ENCODE results near the gene ITFG1. TPM values are rescaled to one million over a fixed set of nuclear protein-coding genes. Genes with fewer than 3 reads are reported as not detected.

The ITFG1 gene
- total RNA-seq, 1 donor from 2014 or later: 50.0 TPM

GRCh38 chr16:47499700-47500264 lies 38.9 kb upstream of the ITFG1 start:
- Histone ChIP-seq H3K36me3 (peaks cover 75% of the 10 kb centered on the region), H3K9me3 (no peaks in the 10 kb centered on the region), H3K4me1 (peaks cover 8% of the 10 kb centered on the region), H3K27ac (no peak overlapping the region), H3K27me3 (ENCODE audit: low read depth) (no peaks in the 10 kb centered on the region), H3K4me3 (no peak overlapping the region)
- TF ChIP-seq CTCF (IDR thresholded peaks at IDR 0.05): no peak
- intact Hi-C loops (cut with DNase I): no loop called here
- ATAC-seq (no peak), DNase-seq (no peak)

GRCh38 chr16:47499080-47499699 lies 38.3 kb upstream of the ITFG1 start:
- DNase-seq (no peak), ATAC-seq (no peak)
- H3K36me3 ChIP-seq: peaks cover 69% of the 10 kb centered on the region
- no peak overlapping the region for H3K4me3 ChIP-seq
- peaks cover 8% of the 10 kb centered on the region for H3K4me1 ChIP-seq
- no peak for TF ChIP-seq CTCF (IDR thresholded peaks at IDR 0.05)
- no peaks in the 10 kb centered on the region for H3K27me3 ChIP-seq (ENCODE audit: low read depth)
- no peaks in the 10 kb centered on the region for H3K9me3 ChIP-seq
- H3K27ac ChIP-seq: no peak overlapping the region
- intact Hi-C loops (cut with DNase I): no loop called here

GRCh38 chr16:47493381-47494337 lies 32.8 kb upstream of the ITFG1 start:
- Histone ChIP-seq H3K27ac (peak overlapping the region; percentile 63), H3K9me3 (peaks cover 24% of the 10 kb centered on the region), H3K4me3 (peak overlapping the region; percentile 15), H3K36me3 (peaks cover 14% of the 10 kb centered on the region), H3K4me1 (peaks cover 26% of the 10 kb centered on the region), H3K27me3 (ENCODE audit: low read depth) (no peaks in the 10 kb centered on the region)
- intact Hi-C loops (cut with DNase I): no loop called here
- DNase-seq (no peak), ATAC-seq (no peak)
- TF ChIP-seq CTCF (IDR thresholded peaks at IDR 0.05): no peak

DNA sequence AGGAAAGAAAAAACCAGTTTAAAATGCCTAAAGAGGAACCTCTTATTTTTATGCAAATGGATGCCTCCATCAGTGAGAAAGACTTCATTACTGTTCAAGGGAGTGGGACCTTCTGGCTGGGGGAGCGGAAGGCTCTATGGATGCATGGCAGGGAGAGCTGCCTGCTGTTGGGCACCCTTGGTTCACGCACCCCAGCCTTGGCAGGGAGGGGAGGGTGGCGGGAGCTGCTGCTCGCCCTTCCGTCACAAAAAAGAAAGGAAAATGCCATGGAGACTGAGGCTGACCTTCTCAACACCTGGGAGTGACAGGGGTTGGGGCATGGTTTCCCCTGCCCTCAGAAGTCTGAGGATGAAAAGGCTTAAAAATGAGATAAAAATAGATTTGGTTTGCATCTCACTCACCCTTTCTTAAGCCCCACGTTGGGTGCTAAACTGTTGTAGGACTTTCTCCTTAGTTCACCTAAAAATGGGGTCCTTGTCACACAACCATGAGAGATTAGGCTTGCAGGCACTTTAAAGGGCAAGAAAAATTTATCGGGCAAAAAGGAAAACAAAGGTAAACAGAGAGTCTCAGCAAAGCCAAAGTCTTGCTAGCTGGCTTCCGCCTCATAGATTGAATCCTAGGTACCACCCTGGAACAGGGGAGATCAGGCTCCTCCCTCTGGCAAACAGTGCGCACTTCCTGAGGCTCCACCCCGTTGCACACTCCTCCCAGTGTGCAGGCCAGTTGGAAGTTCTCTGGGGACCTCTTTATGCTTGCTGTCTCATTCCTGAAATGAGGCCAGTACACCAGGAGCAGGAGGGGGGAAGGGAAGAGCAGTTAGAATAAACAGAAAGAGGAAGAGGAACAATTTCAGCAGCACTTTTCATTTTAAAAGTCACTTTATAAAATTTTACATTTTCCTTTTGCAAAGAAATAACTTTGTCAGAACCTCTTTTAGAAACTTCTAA lies 31.8 kb upstream of the ITFG1 start:
- peak; percentile 70 for DNase-seq
- ATAC-seq: peak; percentile 89 to 96
- H3K4me3 ChIP-seq: peak overlapping the region; percentile 15
- intact Hi-C loops (cut with DNase I): no loop called here
- no peak for TF ChIP-seq CTCF (IDR thresholded peaks at IDR 0.05)
- H3K4me1 ChIP-seq: peaks cover 26% of the 10 kb centered on the region
- H3K9me3 ChIP-seq: peaks cover 24% of the 10 kb centered on the region
- peak overlapping the region; percentile 63 for H3K27ac ChIP-seq
- H3K27me3 ChIP-seq (ENCODE audit: low read depth): no peaks in the 10 kb centered on the region
- peaks cover 4% of the 10 kb centered on the region for H3K36me3 ChIP-seq

DNA sequence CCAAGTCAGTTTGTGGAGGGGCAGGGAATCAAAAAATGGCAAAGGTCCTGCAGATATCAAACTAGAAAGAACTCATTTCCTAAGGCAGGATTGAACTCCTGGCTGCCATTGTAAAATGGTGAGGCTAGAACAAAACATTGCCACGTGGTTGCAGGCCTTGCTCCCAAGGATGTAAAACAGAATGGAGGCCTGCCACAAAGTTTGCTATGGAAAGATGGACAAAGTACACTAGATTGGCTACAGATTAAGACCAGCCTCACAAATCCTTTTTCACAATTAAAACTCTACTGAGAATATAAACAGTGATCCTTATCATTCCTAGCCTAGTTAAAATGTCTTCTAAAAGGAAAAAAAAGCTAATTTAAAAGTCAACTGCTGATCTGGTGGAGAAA lies 31.2 kb upstream of the ITFG1 start:
- peak overlapping the region; percentile 63 for H3K27ac ChIP-seq
- peaks cover 26% of the 10 kb centered on the region for H3K4me1 ChIP-seq
- no peak for TF ChIP-seq CTCF (IDR thresholded peaks at IDR 0.05)
- H3K36me3 ChIP-seq: no peaks in the 10 kb centered on the region
- H3K4me3 ChIP-seq: no peak overlapping the region
- ATAC-seq (no peak), DNase-seq (no peak)
- H3K9me3 ChIP-seq: peaks cover 24% of the 10 kb centered on the region
- H3K27me3 ChIP-seq (ENCODE audit: low read depth): no peaks in the 10 kb centered on the region
- intact Hi-C loops (cut with DNase I): no loop called here

Measured in lower lobe of right lung (tissue), 2 donors.